ENCODE measurements around the gene FAM200B. TPM values are rescaled to one million over a fixed set of nuclear protein-coding genes. Genes with fewer than 3 reads are reported as not detected.
A peak's percentile ranks its signal among the peaks of the same experiment; 100 is the strongest.

FAM200B gene
- total and polyA plus RNA-seq, 2 of the 4 experiments (the other 2 are of a cell fraction) = 16.7 to 18.5 TPM

GRCh38 chr4:15738877-15739276 is 57.2 kb downstream of the FAM200B start:
- Histone ChIP-seq H3K4me1 (ENCODE audit: control insufficient read depth, insufficient read depth, low read length) (peaks cover 2% of the 10 kb centered on the region; the same call in 1 of the 2 replicates), H3K4me3 (ENCODE audit: insufficient read depth, low read depth, low read length) (no peak overlapping the region), H3K9me3 (ENCODE audit: control insufficient read depth, insufficient read depth, low read length) (peaks cover 13% of the 10 kb centered on the region), H3K4ac (ENCODE audit: low read depth, low read length) (no peak overlapping the region), H4K20me1 (ENCODE audit: insufficient read depth, low read length) (no peaks in the 10 kb centered on the region), H2BK5ac (ENCODE audit: low read depth, low read length, poor library complexity, severe bottlenecking) (no peak overlapping the region), H2BK15ac (ENCODE audit: low read depth, low read length) (no peak overlapping the region), H3K79me1 (ENCODE audit: low read depth in 1 of 2, low read length in 2 of 2) (no peaks in the 10 kb centered on the region), H2AK5ac (ENCODE audit: low read depth, low read length) (no peak overlapping the region), H2AFZ (replicated peaks; ENCODE audit: low read length, poor library complexity) (no peak overlapping the region), H4K8ac (ENCODE audit: low read depth in 2 of 2, low read length in 2 of 2) (no peak overlapping the region), H3K4me2 (ENCODE audit: low read depth, low read length) (no peak overlapping the region), H3K23ac (ENCODE audit: low read depth, low read length) (no peak overlapping the region), H3K56ac (ENCODE audit: extremely low read depth, insufficient read depth, low read length) (no peak overlapping the region), H3K9ac (ENCODE audit: low read depth, low read length) (no peak overlapping the region), H3K14ac (replicated peaks; ENCODE audit: low read depth, low read length) (no peak overlapping the region), H3K9me1 (ENCODE audit: insufficient read depth, low read length) (no peaks in the 10 kb centered on the region), H2BK120ac (ENCODE audit: low read depth, low read length) (no peak overlapping the region), H3K27ac (ENCODE audit: insufficient read depth, low read length) (no peak overlapping the region), H3K18ac (ENCODE audit: low read depth, low read length) (no peak overlapping the region), H2AK9ac (replicated peaks; ENCODE audit: low read depth, low read length, poor library complexity) (no peak overlapping the region), H3K36me3 (ENCODE audit: control insufficient read depth, insufficient read depth, low read length) (no peaks in the 10 kb centered on the region), H2BK20ac (ENCODE audit: low read depth, low read length) (no peak overlapping the region), H3K27me3 (ENCODE audit: control insufficient read depth, insufficient read depth, low read length) (peaks cover 5% of the 10 kb centered on the region), H4K5ac (ENCODE audit: low read depth, low read length) (no peak overlapping the region), H4K91ac (ENCODE audit: insufficient read depth, low read depth, low read length) (no peak overlapping the region)
- WGBS, 2 experiments (ENCODE audit: extremely low coverage in 2 of 2, insufficient read length in 1 of 2) = no CpG with 5 or more reads among the region's 1 CpG
- no peak for TF ChIP-seq POLR2A (IDR thresholded peaks at IDR 0.05; ENCODE audit: low read depth, low read length)
- no peak for TF ChIP-seq CEBPB (IDR thresholded peaks at IDR 0.05; ENCODE audit: low read depth, low read length)
- no peak for TF ChIP-seq RAD21 (IDR thresholded peaks at IDR 0.05; ENCODE audit: low read length)
- DNase-seq = peak; percentile 21
- POLR2A ChIA-PET (ENCODE audit: unreplicated experiment) = no interaction called here
- CTCF ChIA-PET = interaction anchor here (1.7 kb wide), 1 partner anchor 10 kb away, joined by 4 read pairs; no protein-coding TSS in a partner anchor
- dilution Hi-C loops (cut with HindIII; ENCODE audit: low sequenced_read_pairs, unreplicated experiment) (no loop called here), intact Hi-C loops (cut with micrococcal nuclease) (no loop called here), in situ Hi-C loops (cut with MboI; ENCODE audit: low sequenced_read_pairs) (no loop called here)
- ATAC-seq (ENCODE audit: low read depth) = peak; percentile 42
- no TSS peak for BruUV-seq (replicated peaks)

Other genes with a start within 250 kb of the FAM200B start
- gene CC2D2A, start 211.9 kb upstream of the FAM200B start, total RNA-seq (2012; rRNA removed) = 21.9 and 26.3 TPM in 2 replicates
- 16.7 and 20.8 TPM in 2 replicates for gene CC2D2A, start 211.9 kb upstream of the FAM200B start, polyA plus RNA-seq (2012; rRNA removed)
- 62.6 and 91.9 TPM in 2 replicates for gene FBXL5, start 26.5 kb upstream of the FAM200B start, total RNA-seq (2012; rRNA removed)
- gene FBXL5, start 26.5 kb upstream of the FAM200B start, polyA plus RNA-seq (2012; rRNA removed) = 18.6 and 20.3 TPM in 2 replicates
- 5.3 and 6.6 TPM in 2 replicates for gene BST1, start 21.2 kb downstream of the FAM200B start, total RNA-seq (2012; rRNA removed)
- 11.1 and 11.9 TPM in 2 replicates for gene BST1, start 21.2 kb downstream of the FAM200B start, polyA plus RNA-seq (2012; rRNA removed)
- gene CD38, start 96.5 kb downstream of the FAM200B start, total RNA-seq (2012; rRNA removed) = not detected in 2 replicates
- not detected in 2 replicates for gene CD38, start 96.5 kb downstream of the FAM200B start, polyA plus RNA-seq (2012; rRNA removed)

Measured in IMR-90 (cell line).